ENCODE data around the gene EFHB.

EFHB gene

DNA sequence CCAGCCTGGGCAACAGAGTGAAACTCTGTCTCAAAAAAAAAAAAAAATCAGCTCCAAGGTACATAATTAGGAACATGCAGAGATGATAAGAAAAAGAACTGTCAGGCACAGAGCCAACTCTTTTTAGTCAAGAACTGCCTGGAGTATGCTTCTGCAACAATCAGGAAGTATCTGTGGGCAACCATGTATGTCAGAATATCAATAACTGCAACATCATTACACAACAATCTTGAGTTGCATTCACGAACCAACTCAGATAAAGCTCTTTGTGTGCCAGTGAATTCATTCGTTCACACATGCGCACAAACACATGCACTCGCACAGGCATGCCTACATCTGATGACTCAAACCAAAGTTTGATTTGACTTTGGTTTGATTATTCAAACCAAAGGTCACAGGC lies 32.1 kb downstream of the EFHB start:
- H3K4me1 ChIP-seq (ENCODE audit: control insufficient read depth, insufficient read depth, low read length) = no peaks in the 10 kb centered on the region
- ChIA-PET POLR2A (no interaction called here), CTCF (interaction anchor here (0.5 to 1.3 kb wide), 3 partner anchors 9 to 186 kb away, joined by 3 to 6 read pairs (median 4); no protein-coding TSS in a partner anchor)
- no peaks in the 10 kb centered on the region for H3K9me3 ChIP-seq (ENCODE audit: control insufficient read depth, insufficient read depth, low read depth, low read length)
- no peak overlapping the region for H3K27ac ChIP-seq (ENCODE audit: extremely low read depth, low read depth, low read length)
- H3K4me3 ChIP-seq (ENCODE audit: low read depth, low read length) = no peak overlapping the region
- no peak for TF ChIP-seq ZNF530 (tag by site-specific recombination; IDR thresholded peaks at IDR 0.05; ENCODE audit: low read depth)
- no peak for TF ChIP-seq HOXA7 (CRISPR knock-in tag; IDR thresholded peaks at IDR 0.05; ENCODE audit: borderline replicate concordance)
- no peak for TF ChIP-seq MYNN (tag by site-specific recombination; IDR thresholded peaks at IDR 0.05; ENCODE audit: borderline replicate concordance)
- TF ChIP-seq ZFP3 (tag by site-specific recombination; IDR thresholded peaks at IDR 0.05; ENCODE audit: low read depth) = no peak
- no peak for TF ChIP-seq GLI4 (tag by site-specific recombination; IDR thresholded peaks at IDR 0.05)
- no peak for TF ChIP-seq KLF8 (tag by site-specific recombination; IDR thresholded peaks at IDR 0.05)
- TF ChIP-seq, protein P1, sequence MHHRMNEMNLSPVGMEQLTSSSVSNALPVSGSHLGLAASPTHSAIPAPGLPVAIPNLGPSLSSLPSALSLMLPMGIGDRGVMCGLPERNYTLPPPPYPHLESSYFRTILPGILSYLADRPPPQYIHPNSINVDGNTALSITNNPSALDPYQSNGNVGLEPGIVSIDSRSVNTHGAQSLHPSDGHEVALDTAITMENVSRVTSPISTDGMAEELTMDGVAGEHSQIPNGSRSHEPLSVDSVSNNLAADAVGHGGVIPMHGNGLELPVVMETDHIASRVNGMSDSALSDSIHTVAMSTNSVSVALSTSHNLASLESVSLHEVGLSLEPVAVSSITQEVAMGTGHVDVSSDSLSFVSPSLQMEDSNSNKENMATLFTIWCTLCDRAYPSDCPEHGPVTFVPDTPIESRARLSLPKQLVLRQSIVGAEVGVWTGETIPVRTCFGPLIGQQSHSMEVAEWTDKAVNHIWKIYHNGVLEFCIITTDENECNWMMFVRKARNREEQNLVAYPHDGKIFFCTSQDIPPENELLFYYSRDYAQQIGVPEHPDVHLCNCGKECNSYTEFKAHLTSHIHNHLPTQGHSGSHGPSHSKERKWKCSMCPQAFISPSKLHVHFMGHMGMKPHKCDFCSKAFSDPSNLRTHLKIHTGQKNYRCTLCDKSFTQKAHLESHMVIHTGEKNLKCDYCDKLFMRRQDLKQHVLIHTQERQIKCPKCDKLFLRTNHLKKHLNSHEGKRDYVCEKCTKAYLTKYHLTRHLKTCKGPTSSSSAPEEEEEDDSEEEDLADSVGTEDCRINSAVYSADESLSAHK (tag by site-specific recombination; IDR thresholded peaks at IDR 0.05) = no peak
- TF ChIP-seq KLF1 (tag by site-specific recombination; IDR thresholded peaks at IDR 0.05) = no peak
- TF ChIP-seq ZNF707 (tag by site-specific recombination; IDR thresholded peaks at IDR 0.05) = no peak
- TF ChIP-seq, protein P2, sequence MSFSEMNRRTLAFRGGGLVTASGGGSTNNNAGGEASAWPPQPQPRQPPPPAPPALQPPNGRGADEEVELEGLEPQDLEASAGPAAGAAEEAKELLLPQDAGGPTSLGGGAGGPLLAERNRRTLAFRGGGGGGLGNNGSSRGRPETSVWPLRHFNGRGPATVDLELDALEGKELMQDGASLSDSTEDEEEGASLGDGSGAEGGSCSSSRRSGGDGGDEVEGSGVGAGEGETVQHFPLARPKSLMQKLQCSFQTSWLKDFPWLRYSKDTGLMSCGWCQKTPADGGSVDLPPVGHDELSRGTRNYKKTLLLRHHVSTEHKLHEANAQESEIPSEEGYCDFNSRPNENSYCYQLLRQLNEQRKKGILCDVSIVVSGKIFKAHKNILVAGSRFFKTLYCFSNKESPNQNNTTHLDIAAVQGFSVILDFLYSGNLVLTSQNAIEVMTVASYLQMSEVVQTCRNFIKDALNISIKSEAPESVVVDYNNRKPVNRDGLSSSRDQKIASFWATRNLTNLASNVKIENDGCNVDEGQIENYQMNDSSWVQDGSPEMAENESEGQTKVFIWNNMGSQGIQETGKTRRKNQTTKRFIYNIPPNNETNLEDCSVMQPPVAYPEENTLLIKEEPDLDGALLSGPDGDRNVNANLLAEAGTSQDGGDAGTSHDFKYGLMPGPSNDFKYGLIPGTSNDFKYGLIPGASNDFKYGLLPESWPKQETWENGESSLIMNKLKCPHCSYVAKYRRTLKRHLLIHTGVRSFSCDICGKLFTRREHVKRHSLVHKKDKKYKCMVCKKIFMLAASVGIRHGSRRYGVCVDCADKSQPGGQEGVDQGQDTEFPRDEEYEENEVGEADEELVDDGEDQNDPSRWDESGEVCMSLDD (tag by site-specific recombination; IDR thresholded peaks at IDR 0.05) = no peak
- H3K36me3 ChIP-seq (ENCODE audit: control insufficient read depth in 2 of 2, insufficient read depth in 1 of 2, low read length in 2 of 2) = no peaks in the 10 kb centered on the region

DNA sequence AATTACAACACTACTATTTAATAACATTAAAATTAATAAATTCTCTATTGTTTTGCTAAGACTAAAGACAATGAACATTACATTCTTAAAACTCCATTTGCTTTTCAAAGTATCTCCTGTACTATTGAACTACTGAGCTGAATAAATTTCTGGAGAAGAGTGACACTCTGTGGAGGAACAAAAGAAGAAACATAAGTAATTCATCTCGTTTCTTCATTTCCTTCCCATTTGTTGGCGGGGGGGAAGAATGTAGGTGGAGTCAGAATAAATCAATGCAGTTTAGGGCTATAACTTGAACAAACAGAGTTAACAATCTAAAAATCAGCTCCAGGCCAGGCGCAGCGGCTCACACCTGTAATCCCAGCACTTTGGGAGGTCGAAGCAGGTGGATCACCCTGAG lies 32.7 kb downstream of the EFHB start:
- POLR2A ChIA-PET = no interaction called here
- Histone ChIP-seq H3K4me1 (ENCODE audit: control insufficient read depth, insufficient read depth, low read length) (no peaks in the 10 kb centered on the region), H3K4me3 (ENCODE audit: low read depth, low read length) (no peak overlapping the region), H3K36me3 (ENCODE audit: control insufficient read depth in 2 of 2, insufficient read depth in 1 of 2, low read length in 2 of 2) (no peaks in the 10 kb centered on the region), H3K27ac (ENCODE audit: extremely low read depth, low read depth, low read length) (no peak overlapping the region), H3K9me3 (ENCODE audit: control insufficient read depth, insufficient read depth, low read depth, low read length) (no peaks in the 10 kb centered on the region)
- TF ChIP-seq ZNF274 (IDR thresholded peaks at IDR 0.05; ENCODE audit: low read length) (no peak), ZNF274 (tag by site-specific recombination; IDR thresholded peaks at IDR 0.05; ENCODE audit: borderline replicate concordance) (no peak), ZNF2 (tag by site-specific recombination; IDR thresholded peaks at IDR 0.05) (no peak), EGR2 (tag by site-specific recombination; IDR thresholded peaks at IDR 0.05; ENCODE audit: low read depth) (no peak), ZNF529 (tag by site-specific recombination; IDR thresholded peaks at IDR 0.05; ENCODE audit: insufficient replicate concordance) (no peak), ZNF292 (tag by site-specific recombination; IDR thresholded peaks at IDR 0.05; ENCODE audit: borderline replicate concordance, low read depth) (no peak), ZNF768 (tag by site-specific recombination; IDR thresholded peaks at IDR 0.05) (no peak)
- TF ChIP-seq, protein P3, sequence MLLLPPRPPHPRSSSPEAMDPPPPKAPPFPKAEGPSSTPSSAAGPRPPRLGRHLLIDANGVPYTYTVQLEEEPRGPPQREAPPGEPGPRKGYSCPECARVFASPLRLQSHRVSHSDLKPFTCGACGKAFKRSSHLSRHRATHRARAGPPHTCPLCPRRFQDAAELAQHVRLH (tag by site-specific recombination; IDR thresholded peaks at IDR 0.05) = no peak
- TF ChIP-seq, protein P4, sequence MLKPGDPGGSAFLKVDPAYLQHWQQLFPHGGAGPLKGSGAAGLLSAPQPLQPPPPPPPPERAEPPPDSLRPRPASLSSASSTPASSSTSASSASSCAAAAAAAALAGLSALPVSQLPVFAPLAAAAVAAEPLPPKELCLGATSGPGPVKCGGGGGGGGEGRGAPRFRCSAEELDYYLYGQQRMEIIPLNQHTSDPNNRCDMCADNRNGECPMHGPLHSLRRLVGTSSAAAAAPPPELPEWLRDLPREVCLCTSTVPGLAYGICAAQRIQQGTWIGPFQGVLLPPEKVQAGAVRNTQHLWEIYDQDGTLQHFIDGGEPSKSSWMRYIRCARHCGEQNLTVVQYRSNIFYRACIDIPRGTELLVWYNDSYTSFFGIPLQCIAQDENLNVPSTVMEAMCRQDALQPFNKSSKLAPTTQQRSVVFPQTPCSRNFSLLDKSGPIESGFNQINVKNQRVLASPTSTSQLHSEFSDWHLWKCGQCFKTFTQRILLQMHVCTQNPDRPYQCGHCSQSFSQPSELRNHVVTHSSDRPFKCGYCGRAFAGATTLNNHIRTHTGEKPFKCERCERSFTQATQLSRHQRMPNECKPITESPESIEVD (tag by site-specific recombination; IDR thresholded peaks at IDR 0.05) = no peak
- TF ChIP-seq, protein P5, sequence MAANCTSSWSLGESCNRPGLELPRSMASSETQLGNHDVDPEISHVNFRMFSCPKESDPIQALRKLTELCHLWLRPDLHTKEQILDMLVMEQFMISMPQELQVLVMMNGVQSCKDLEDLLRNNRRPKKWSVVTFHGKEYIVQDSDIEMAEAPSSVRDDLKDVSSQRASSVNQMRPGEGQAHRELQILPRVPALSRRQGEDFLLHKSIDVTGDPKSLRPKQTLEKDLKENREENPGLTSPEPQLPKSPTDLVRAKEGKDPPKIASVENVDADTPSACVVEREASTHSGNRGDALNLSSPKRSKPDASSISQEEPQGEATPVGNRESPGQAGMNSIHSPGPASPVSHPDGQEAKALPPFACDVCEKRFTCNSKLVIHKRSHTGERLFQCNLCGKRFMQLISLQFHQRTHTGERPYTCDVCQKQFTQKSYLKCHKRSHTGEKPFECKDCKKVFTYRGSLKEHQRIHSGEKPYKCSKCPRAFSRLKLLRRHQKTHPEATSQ (tag by site-specific recombination; IDR thresholded peaks at IDR 0.05) = no peak
- CTCF ChIA-PET = interaction anchor here (0.5 to 1.3 kb wide), 3 partner anchors 9 to 185 kb away, joined by 3 to 6 read pairs (median 4); no protein-coding TSS in a partner anchor

Data from HEK293 (cell line).